ENCODE results near the gene APOM.

Gene APOM

GRCh38 chr6:31620586-31621319, 34.9 kb upstream of the APOM start, which contains the start of gene PRRC2A:
Gene PRRC2A (plus strand): TSS chr6:31620715. CDS start chr6:31622790, 2,075 bp downstream.
- H4K20me1 ChIP-seq (ENCODE audit: insufficient read depth, low read length): no peaks in the 10 kb centered on the region
- H3K27me3 ChIP-seq (ENCODE audit: insufficient read depth, low read length): no peaks in the 10 kb centered on the region
- peaks cover 28% of the 10 kb centered on the region for H3K4me1 ChIP-seq (ENCODE audit: insufficient read depth, low read length, severe bottlenecking)
- TF ChIP-seq EZH2 (IDR thresholded peaks at IDR 0.05; ENCODE audit: borderline replicate concordance, low read length) (no peak), CTCF (IDR thresholded peaks at IDR 0.05; ENCODE audit: low read length) (no peak)
- H3K9me3 ChIP-seq (ENCODE audit: low read length): no peaks in the 10 kb centered on the region
- peak within 1 kb of the TSS; percentile 98 for H3K4me3 ChIP-seq (ENCODE audit: low read depth, low read length, poor library complexity, severe bottlenecking)
- H3K9me2 ChIP-seq (ENCODE audit: low read depth, low read length): no peaks in the 10 kb centered on the region
- H3K9ac ChIP-seq (ENCODE audit: low read length): peak within 1 kb of the TSS; percentile 100
- peaks cover 29% of the 10 kb centered on the region for H3K79me2 ChIP-seq (ENCODE audit: insufficient read depth, low read length)
- H3F3A ChIP-seq (ENCODE audit: insufficient read depth, low read length): no peaks in the 10 kb centered on the region
- H2AFZ ChIP-seq (ENCODE audit: low read length): no peak within 1 kb of the TSS
- peak within 1 kb of the TSS; percentile 96 for H3K27ac ChIP-seq (ENCODE audit: low read depth, low read length, poor library complexity, severe bottlenecking)
- peaks cover 49% of the 10 kb centered on the region for H3K36me3 ChIP-seq (ENCODE audit: insufficient read depth, low read length)
- peak within 1 kb of the TSS; percentile 90 for H3K4me2 ChIP-seq (ENCODE audit: low read length)

GRCh38 chr6:31621320-31621939, 34.3 kb upstream of the APOM start:
- H3K9ac ChIP-seq (ENCODE audit: low read length): peak overlapping the region; percentile 100
- H3F3A ChIP-seq (ENCODE audit: insufficient read depth, low read length): no peaks in the 10 kb centered on the region
- H4K20me1 ChIP-seq (ENCODE audit: insufficient read depth, low read length): no peaks in the 10 kb centered on the region
- no peaks in the 10 kb centered on the region for H3K9me2 ChIP-seq (ENCODE audit: low read depth, low read length)
- peaks cover 22% of the 10 kb centered on the region for H3K4me1 ChIP-seq (ENCODE audit: insufficient read depth, low read length, severe bottlenecking)
- H3K27me3 ChIP-seq (ENCODE audit: insufficient read depth, low read length): no peaks in the 10 kb centered on the region
- no peak for TF ChIP-seq EZH2 (IDR thresholded peaks at IDR 0.05; ENCODE audit: borderline replicate concordance, low read length)
- no peak for TF ChIP-seq CTCF (IDR thresholded peaks at IDR 0.05; ENCODE audit: low read length)
- H3K4me2 ChIP-seq (ENCODE audit: low read length): peak overlapping the region; percentile 90
- H3K36me3 ChIP-seq (ENCODE audit: insufficient read depth, low read length): peaks cover 56% of the 10 kb centered on the region
- peak overlapping the region; percentile 84 for H3K27ac ChIP-seq (ENCODE audit: low read depth, low read length, poor library complexity, severe bottlenecking)
- H3K79me2 ChIP-seq (ENCODE audit: insufficient read depth, low read length): peaks cover 29% of the 10 kb centered on the region
- peak overlapping the region; percentile 98 for H3K4me3 ChIP-seq (ENCODE audit: low read depth, low read length, poor library complexity, severe bottlenecking)
- H3K9me3 ChIP-seq (ENCODE audit: low read length): no peaks in the 10 kb centered on the region
- no peak overlapping the region for H2AFZ ChIP-seq (ENCODE audit: low read length)

GRCh38 chr6:31621991-31622390, 33.7 kb upstream of the APOM start:
- H3K9ac ChIP-seq (ENCODE audit: low read length): peak overlapping the region; percentile 100
- H3K27ac ChIP-seq (ENCODE audit: low read depth, low read length, poor library complexity, severe bottlenecking): peak overlapping the region; percentile 84
- no peaks in the 10 kb centered on the region for H4K20me1 ChIP-seq (ENCODE audit: insufficient read depth, low read length)
- H3K4me2 ChIP-seq (ENCODE audit: low read length): peak overlapping the region; percentile 90
- H3K79me2 ChIP-seq (ENCODE audit: insufficient read depth, low read length): peaks cover 29% of the 10 kb centered on the region
- no peaks in the 10 kb centered on the region for H3K9me2 ChIP-seq (ENCODE audit: low read depth, low read length)
- H3K9me3 ChIP-seq (ENCODE audit: low read length): no peaks in the 10 kb centered on the region
- TF ChIP-seq EZH2 (IDR thresholded peaks at IDR 0.05; ENCODE audit: borderline replicate concordance, low read length) (no peak), CTCF (IDR thresholded peaks at IDR 0.05; ENCODE audit: low read length) (no peak)
- H2AFZ ChIP-seq (ENCODE audit: low read length): no peak overlapping the region
- peaks cover 61% of the 10 kb centered on the region for H3K36me3 ChIP-seq (ENCODE audit: insufficient read depth, low read length)
- peak overlapping the region; percentile 98 for H3K4me3 ChIP-seq (ENCODE audit: low read depth, low read length, poor library complexity, severe bottlenecking)
- H3F3A ChIP-seq (ENCODE audit: insufficient read depth, low read length): no peaks in the 10 kb centered on the region
- H3K27me3 ChIP-seq (ENCODE audit: insufficient read depth, low read length): no peaks in the 10 kb centered on the region
- H3K4me1 ChIP-seq (ENCODE audit: insufficient read depth, low read length, severe bottlenecking): peaks cover 20% of the 10 kb centered on the region
